GM21717 (cell line): ENCODE measurements around the gene DTWD2.
A peak's percentile ranks its signal among the peaks of the same experiment; 100 is the strongest.

ENCODE experiments used
- ATAC-seq: cut with Tn5 transposase; IDR thresholded peaks from one replicate; pipeline ENCODE4 v1.9.1; 2021; ENCODE audit warnings: mild to moderate bottlenecking, moderate library complexity; ENCODE audit not compliant: unreplicated experiment

DTWD2 gene

DNA sequence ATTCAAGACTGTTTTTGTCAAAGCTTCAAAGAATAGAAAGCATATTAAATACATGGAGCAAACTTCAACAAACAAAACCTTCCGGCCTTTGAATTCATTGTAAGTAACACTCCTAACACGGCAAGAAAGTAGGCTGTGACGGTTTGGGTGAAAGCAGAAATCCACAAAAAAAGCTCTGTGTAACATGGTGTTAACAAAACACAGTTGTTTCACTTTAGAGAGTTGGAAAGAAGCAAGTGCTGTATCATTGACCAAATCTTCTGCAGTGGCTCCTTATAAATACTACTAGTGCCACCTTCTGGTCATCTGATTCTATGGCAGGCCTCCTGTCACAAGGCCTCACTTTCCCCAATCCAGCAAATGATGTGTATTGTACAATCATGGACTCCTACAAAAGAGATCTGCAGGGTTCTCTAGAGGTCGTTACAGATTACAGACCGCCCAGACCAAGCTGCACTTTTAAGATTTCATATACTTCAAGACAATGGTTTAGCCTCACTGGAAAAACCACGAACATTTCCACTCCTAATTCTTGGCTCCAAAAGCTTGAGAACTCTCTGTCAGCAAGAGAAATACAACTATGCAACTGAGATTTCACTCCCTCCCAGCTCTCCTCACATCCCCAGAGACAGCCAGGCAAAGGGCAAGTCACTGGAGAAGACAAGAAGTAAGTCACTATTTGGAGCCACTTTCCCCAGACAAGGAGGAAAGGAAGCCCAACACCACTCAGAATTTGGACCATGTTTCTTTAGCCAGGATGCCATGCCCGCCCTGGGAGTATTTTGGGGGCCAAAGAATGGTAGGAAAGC lies 196.2 kb downstream of the DTWD2 start:
- peak; percentile 94 for ATAC-seq

DNA sequence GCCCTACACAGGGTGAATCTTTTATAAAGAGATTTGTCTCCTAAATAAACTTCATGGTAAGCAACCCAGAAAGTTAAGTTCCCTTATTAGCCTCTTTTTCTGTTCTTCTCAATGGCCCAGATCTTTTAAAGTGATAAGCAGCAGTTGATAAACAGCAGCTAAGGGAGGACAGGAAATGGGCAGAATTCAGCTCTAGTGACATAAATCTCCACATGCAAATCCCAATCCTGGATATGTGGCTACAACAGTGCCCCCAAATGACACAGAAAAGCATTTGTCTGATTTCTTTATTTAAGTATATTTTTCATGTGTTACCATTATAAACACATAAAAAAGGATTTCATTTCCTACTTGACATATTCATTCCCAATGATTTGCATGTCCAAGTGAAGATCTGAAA lies 199.0 kb downstream of the DTWD2 start:
- ATAC-seq = no peak

DNA sequence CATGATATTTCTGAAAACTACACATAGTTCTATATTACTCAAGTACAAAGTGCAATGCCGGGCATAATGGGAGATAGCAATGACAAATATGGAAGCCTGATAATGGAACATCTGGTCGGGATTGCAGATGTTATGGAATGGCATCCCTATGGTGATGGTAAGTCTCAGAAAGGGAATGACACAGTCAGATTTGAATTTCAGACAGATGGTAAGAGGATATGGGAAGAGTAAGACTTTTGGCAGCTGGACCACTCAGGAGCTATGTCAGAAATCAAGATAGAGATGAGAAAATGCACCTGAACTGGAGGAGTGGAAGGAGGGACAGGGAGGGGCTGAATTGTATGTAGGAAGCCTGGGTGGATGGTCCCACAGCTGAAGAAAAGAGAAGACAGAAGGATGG lies 200.0 kb downstream of the DTWD2 start:
- no peak for ATAC-seq
